GM19468 (cell line): Measurements from ENCODE around the gene UPP2.
A peak's percentile ranks its signal among the peaks of the same experiment; 100 is the strongest.

Source experiments
- ATAC-seq: cut with Tn5 transposase; IDR thresholded peaks from one replicate; pipeline ENCODE4 v1.9.1; 2021; ENCODE audit warnings: mild to moderate bottlenecking, moderate library complexity, moderate number of reproducible peaks; ENCODE audit not compliant: unreplicated experiment; ENCODE audit errors: extremely low read depth

UPP2 gene

DNA sequence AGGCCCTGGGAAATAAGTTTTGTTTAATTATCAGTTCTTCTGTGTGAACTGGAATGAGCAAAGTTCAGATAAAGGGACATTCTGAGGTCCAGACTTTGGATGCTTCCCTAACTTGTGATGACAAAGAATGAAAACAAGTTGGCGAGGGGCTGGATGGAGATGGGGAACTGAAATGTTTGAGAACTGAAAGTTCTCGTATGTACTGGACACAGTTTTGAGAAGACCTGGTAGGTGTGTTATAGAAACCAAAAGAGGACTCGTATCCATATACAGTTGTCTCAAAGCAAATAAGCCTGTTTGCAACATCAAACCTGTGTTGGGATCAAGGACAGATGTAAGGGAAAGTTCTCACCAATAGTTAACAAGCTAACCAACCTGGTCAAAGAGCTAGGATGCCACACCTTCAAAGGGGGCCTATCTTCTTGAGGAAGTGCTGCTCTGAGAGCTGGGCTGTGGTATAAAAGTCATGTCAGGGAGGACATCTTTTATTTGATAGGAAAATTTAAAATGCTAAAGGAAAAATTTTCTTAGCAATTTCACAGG, at the start of gene UPP2:
UPP2 (plus strand) TSS at position 493 of the 543 bp plus-strand sequence. CDS start 188 bp downstream, outside the sequence.
- ATAC-seq: peak; percentile 34

DNA sequence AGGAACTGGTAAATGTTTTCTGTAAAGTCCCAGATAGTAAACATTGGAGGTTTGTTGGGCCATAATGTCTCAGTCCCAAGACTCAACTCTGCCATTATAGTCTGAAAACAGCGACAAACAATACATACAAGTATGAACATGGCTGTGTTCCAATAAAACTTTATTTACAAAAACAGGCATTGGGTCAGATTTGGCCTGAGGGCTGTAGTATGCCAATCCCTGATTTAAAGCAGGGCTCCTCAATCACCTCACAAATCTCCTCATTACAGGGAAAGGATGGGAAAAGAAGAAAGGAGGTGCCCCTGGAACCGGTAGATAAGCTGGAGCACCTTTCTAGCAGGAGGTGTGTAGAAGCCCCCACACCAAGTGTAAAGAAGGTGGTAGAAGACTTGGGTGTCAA, 48.9 kb upstream of the UPP2 start:
- ATAC-seq: no peak

DNA sequence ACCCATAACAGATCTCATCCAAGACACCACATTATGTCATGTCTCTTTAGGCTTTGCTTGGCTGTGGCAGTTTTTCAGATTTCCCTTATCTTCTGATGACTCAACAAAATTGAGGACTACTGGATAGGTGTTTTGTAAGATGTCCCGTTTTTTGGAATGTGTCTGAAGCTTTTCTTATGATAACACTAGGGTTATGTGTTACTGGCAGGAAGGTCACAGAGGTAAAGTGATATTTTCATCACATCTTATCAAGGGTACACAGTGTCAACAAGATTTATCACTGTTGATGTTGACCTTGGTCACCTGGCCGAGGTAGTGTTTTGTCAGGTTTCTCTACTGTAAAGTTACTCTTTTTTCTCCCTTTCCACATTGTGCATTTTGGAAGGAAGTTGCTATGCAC, 44.8 kb upstream of the UPP2 start:
- no peak for ATAC-seq

DNA sequence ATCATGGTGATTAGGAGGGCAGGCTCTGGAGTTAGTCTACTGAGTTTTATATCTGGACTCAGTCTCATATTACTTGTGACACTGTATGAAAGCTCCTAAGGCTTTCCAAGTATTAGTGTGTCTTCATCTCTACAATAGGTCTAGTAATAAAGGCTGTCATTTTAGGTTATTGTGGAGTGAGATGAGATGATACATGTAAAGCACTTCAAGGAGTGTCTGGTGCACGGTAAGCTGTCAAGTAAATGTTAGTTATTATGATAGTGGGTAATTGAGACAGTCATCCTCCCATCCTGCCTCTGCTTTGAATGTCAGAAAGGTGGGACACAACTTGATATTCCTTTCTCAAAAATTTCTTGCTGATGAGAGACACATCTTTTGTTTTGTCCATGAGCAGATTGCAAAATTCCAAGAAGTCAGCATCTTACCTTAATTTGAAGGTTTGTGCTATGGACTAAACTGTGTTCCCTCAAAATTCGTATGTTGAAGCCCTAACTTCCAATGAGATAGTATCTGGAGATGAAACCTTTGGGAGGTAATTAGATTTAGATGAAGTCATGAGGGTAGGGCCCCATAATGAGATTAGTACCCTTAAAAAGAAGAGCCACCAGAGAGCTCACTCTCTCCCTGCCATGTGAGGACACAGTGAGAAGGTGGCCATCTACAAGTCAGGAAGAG, 41.4 kb upstream of the UPP2 start:
- no peak for ATAC-seq

DNA sequence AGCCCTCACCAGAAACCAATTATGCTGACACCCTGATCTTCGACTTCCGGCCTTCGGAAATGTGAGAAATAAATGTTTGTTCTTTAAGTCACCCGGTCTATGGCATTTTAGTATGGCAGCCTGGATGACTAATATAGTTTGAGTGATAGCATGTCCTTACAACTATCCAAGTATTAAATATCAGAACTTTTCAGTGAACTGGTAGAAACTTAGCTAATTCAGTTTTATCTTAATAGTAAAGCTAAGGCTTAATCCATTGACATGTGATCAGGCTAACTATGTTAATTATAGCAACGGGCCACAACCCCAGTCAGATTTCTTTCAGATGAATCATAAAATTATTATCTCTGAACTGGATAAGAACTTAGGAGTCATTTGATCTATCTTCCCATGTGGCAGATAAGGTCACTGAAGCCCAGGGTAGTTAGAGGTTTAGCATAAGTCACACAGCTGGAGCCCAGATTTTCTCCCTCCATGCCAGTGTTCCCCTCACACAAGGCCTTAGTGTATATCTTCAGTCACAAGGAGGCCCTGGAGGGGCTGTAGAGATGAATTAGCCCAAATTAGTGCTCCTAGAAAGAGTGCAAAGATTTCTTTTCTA, 40.7 kb upstream of the UPP2 start:
- ATAC-seq: no peak

DNA sequence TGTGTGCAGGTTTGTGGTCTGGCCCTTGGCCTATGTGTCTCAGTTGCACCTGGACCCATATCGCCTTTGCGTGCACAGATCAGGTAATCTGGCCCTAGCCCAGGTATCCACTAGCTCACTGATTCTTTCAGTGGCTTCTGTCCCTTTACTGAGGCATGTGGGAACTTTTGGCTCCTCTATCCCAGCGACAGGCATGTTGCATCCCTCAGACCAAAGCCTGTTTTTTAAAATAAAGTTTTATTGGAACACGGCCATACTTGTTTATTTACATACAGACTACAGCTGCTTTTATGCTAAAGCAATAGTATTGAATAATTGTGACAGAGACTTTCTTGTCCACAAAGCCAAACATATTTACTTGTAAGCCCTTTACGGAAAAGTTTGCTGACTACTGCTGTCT, 39.9 kb upstream of the UPP2 start:
- ATAC-seq: no peak

DNA sequence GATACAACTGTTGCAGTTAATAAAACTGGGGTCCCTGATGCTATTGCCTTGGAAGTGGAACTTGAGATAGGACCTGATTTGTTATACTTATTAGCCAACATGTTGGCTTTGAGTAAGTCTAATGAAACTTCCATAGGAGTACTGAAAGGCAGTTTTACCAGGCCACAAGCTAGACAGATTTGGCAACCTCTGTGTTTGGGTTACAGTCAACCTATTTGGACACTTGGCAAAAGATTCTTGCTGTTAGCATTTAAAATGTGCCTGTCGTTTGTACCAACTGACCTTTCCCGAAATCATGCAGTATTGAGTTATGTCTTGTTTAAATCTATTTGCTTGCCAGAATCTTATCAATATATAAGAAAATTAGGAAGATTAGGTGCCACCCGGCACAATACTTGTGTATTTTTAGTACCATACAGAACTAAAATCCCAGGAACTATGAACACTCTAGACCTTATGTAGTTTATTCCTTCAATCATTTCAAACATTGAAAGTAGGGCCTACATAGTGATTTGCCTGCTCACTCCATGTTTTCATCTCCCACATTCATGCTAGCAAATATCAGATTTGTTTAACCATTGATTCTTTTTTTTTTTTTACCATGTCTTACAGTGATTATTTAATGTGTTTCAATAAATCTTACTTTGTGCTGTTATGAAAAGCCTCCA, 35.5 kb upstream of the UPP2 start:
- ATAC-seq: no peak

DNA sequence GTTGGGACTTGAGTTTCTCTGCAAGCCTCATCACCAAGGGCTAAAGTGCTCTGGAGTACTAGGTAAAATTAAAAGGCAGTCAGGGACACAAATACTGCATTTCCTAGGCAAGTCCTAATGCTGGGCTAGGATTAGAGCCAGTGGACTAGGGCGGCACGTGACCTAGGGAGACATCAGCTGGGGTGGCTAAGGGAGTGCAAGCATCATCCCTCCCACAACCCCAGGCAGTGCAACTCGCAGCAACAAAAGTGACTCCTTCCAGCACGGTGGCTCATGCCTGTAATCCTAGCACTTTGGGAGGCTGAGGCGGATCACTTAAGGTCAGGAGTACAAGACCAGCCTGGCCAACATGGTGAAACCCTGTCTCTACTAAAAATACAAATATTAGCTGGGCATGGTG, 30.7 kb upstream of the UPP2 start:
- no peak for ATAC-seq

DNA sequence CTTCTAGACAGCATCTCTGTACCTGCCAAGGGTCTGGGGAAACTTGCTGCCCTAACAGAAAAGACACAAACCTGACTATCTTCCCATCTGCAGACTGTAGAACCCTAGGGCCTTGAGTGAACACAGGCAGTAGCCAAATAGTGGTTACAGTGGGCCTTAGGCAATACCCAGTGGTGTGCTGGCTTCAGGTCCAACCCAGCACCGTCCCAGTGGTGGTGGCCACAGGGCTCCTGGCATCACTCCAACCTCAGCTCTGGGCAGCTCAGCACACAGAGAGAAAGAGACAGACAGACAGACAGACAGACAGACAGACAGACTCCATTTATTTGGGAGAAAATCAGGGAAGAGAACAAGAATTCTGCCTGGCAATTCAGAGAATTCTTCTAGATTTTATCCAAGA, 29.3 kb upstream of the UPP2 start:
- no peak for ATAC-seq

DNA sequence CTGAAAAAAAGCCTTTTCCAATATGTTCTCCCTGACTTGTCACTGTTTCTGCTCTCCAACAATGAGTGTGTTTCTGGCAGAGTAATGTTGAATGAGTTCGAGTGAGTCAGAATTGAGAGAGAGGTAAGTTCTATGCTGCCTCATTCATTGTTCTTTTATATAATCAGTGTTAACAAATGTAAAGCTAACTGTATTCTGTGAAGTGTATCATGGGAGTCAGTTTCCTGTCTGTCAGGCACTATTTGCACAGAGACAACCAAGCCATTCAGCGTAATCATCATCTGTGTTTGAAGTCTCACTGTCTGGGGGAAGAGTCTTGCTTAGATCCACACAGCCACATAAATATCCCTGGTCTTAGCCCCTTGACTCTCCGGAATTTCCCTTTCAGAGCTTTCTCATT, 22.0 kb upstream of the UPP2 start:
- no peak for ATAC-seq

DNA sequence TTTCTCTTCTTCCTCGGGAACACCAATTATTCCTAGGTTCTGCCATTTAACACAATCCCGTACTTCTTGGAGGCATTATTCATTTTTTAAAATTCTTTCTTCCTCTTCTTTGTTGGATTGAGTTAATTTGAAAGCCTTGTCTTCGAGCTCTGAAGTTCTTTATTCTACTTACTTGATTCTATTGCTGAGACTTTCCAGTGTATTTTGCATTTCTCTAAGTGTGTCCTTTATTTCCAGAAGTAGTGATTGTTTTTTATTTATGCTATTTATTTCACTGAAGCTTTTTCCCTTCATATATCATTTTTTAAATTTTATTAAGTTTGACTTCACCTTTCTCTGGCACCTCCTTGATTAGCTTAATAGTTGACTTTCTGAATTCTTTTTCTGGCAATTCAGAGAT, 13.6 kb upstream of the UPP2 start:
- ATAC-seq: no peak

DNA sequence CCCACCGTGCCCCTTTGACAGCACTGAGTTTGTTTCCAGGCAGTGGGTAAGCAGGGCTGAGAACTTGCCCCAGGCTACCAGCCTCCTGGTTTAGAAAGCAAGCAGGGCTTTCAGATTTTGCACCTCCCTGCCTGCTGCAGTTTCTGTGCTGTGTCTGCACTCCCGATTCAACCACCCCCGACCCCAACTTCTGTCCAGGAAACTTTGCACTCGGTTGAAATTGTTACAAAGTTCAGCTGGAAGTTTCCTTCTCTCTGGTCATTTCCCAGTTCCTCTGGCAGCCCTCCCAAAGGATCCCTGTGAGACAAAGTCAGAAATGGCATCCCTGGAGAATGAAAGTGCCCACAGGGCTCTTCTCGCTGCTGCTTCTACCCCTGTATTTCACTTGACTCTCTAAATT, 12.4 kb upstream of the UPP2 start:
- ATAC-seq: no peak

DNA sequence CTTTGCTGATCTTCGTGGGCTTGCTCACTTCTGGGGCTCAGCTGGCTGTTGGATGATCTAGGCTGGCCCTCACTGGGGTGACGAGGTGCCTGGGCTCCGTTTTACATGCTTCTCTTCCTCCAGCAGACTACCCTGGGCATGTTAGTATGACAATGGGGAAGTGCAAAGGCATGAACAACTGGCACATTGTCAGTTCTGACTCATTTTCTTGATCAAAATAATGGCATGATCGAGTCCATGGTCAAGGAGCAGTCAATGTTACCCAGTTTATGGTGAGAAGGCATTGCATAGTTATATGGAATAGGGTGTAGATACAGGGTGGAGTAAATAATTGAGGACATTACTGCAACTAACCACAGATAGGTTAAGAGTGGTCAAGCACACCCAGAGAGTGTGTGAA, 10.0 kb upstream of the UPP2 start:
- ATAC-seq: no peak

DNA sequence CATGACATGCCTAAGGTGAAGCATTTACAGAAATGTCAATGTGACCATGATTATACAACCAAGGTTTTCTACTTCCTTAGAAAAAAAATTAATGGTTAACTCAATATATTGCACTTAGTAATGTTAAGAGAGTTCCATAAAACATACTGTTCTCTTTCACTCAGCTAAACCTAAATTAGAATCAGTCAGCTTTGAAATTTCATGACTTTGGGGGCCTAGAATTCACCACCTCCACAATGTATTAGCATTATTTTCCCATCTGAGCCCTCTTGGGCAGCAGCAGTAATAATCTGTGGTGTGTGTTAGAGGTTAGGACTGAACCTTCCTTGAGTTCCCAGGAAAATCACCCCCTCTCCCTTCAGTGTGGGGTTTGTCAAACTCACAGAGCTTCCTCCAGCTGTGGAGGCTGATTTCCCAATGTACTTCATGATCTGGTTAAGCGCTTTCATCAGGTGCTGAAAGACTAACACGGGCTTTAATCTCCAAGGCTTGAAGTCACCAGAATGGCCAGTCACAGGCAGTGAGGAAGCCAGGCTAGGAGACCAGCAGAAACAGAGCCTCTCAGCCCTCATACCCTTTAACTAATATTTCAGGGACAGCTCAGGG, 7.1 kb upstream of the UPP2 start:
- no peak for ATAC-seq

DNA sequence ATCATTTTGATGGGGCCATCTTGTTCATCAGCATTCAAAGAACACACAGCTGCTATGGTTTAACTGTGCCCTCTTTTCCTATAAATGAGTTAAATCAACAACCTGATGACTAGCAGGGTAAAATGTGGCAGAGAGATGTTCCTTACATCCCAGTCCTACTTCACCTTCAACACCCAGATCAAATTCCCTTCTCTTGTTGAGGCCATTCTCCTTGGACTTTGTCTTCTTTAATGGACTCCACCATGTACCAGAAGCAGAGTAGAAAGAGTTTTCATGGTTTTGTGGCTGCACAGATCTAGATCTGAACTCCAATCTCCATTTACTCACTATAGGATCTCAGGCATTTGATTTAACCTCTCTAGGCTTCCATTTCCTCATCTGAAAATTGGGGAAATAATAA, 6.4 kb upstream of the UPP2 start:
- ATAC-seq: no peak

DNA sequence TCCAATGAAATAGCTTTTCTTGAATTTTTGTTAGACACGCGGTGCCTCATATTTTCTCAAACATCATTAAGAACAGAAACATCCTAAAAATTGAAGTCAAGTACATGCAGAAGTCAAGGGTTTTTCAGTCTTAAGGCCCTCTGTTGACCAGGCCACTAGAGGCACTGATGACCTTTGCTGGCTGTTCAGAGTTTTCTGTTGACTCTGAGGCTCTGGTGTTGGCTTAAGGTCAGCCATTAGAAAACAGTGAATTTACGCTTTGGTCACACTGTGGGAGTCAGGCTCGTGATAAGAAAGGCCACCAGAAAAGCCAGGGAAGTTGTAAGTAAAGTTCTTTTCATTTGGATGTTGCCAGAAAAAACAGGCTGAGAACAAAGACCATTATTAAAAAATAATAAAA, 5.8 kb upstream of the UPP2 start:
- ATAC-seq: no peak

DNA sequence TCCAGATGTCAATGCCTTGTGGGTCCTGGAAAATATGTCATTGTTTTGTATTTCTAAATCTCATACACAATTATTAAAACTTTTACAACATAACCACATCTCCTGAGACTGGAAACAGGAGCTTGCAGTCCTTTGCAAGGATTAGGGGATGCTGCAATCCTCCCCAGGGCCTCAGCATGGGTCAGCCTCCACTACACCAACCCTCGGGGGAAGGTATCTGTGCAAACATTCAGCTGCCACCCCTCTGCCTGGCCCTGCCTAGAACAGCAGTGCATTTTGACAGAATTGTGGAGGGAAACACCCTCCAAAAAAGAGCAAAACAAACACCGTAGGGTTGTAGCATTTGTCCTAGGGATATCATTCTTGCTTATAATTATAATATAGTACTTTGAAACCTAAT, 4.2 kb upstream of the UPP2 start:
- ATAC-seq: no peak

DNA sequence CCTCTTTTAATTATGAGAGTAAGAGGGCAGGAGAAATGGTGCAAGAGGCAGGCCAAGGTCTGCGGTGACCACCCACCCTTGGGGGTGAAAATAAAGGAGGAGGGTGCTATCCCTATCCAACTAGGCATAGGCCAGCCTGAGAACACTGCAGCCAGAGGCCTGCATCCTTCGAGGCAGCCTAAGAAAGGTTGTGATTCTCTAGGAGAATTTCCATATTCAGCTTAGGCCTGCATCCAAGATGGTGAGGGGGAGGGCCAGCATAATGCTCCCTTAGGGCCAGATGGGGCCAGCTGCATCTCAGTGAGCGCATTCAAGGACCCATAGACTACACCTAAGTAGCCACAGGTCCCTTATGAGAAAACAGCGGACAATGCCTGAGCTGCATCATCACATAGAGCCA, 3.5 kb upstream of the UPP2 start:
- no peak for ATAC-seq

DNA sequence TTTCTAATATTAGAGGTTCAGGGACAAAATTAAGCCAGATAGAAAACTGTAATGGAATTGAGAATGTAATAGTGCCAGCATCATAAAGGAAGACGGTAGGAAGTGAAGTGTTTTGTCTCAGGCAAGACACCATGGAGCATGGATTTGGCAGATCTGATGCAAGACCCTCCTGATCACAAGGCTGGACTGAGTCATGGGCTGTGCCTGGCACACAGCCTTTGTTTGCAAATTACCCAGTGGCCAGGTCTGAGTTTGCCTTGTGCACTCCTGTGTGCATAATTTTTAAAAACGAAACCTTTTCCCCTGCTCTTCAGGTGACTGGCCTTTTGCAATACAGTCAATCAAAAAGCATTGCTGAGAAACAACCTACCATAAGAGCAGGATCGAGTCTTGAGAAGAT, 2.0 kb upstream of the UPP2 start:
- no peak for ATAC-seq

DNA sequence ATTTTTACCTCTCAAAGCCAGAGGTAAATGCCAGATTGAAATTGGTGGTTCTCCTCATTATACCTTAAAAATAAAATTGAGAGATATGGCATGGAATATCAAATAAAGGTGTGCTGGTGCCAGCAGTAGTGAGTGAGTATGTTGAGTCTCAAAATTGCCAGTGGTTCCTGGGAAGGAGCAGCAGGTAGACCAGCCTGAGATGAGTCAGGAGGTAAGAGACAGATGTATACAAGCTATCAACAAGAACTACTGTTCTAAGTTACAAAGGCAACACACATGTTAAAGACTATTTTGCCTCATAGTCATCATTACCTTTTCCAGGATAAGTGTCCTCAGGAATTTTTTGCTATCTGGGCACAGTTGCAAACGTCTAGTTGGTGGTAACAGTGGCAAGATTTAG, 1.3 kb upstream of the UPP2 start:
- ATAC-seq: no peak

DNA sequence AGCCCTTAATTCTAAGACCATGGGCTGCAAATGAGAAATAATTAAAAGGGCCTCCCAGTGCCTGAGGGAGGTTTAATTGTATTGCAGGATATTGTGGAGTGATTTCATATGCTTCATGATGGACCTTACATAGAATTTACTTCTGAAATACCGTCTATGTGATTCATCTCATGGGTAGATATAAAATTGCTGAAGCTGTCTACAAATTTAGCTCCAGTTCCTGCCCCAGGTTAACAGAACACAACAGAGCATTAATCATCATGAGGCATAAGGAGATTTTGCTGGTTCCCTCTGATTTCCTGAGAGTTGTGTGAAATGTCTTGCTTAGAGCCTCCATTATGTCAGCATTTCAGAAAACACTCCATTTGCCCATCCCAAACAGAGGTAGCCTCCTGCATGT, 770 bp downstream of the UPP2 start:
- ATAC-seq: no peak
